PC-9 (cell line): ENCODE data around the gene AFAP1. TPM values are rescaled to one million over a fixed set of nuclear protein-coding genes. Genes with fewer than 3 reads are reported as not detected.

Experiments used
- BruUV-seq: library from RNA; stranded (reverse); fragments of 400-500 nt; replicated peaks from 2 replicates; lab custom pipeline; 2021; lab: Mats Ljungman, UMichigan
- CTCF ChIA-PET: fragments of 300-600 bp; sonication (Branson Sonifier 250); formaldehyde crosslinking; loops from one replicate; lab custom pipeline; 2022; ENCODE audit warnings: antibody characterized with exemption; lab: Charles Lee
- POLR2A ChIA-PET: fragments of 300-600 bp; sonication (Branson Sonifier 250); formaldehyde crosslinking; loops from one replicate; lab custom pipeline; 2022; ENCODE audit warnings: antibody characterized with exemption; ENCODE audit not compliant: unreplicated experiment; lab: Charles Lee
- DNase-seq, 2 experiments: peaks; one replicate each; pipeline versions ENCODE4 v3.0.0 to v3.0.0-alpha.2; 2015 to 2022; ENCODE audit warnings: mixed read lengths in 1 of 2
- H2AFZ ChIP-seq: fragments of 200-600 bp; sonication (generic); 2 replicates; pipeline ENCODE4 v1.8.1; 2017; ENCODE audit warnings: antibody characterized with exemption
- H3F3A ChIP-seq: fragments of 200-600 bp; sonication (generic); 2 replicates; pipeline ENCODE4 v1.8.1; 2017; ENCODE audit warnings: antibody characterized with exemption, mild to moderate bottlenecking, low read depth; ENCODE audit not compliant: insufficient read depth
- H3K27ac ChIP-seq: fragments of 200-600 bp; sonication (generic); 2 replicates; pipeline ENCODE4 v1.6.1; 2016; ENCODE audit warnings: mixed run types
- H3K27me3 ChIP-seq: fragments of 200-600 bp; sonication (generic); 2 replicates; pipeline ENCODE4 v1.6.1; 2016; ENCODE audit warnings: low read depth, mixed run types; ENCODE audit not compliant: insufficient read depth
- H3K36me3 ChIP-seq: fragments of 200-600 bp; sonication (generic); 2 replicates; pipeline ENCODE4 v1.6.1; 2016; ENCODE audit warnings: low read depth, mixed run types
- H3K4me1 ChIP-seq: fragments of 200-600 bp; sonication (generic); replicated peaks from 2 replicates; pipeline ENCODE4 v1.6.1; 2016; ENCODE audit warnings: mixed run types; ENCODE audit not compliant: insufficient read depth
- H3K4me2 ChIP-seq: fragments of 200-600 bp; sonication (generic); 2 replicates; pipeline ENCODE4 v1.6.1; 2017; ENCODE audit warnings: mixed run types
- H3K4me3 ChIP-seq: fragments of 200-600 bp; sonication (generic); 2 replicates; pipeline ENCODE4 v1.6.1; 2016; ENCODE audit warnings: mixed run types
- H3K79me2 ChIP-seq: fragments of 200-600 bp; sonication (generic); 2 replicates; pipeline ENCODE4 v1.6.1; 2017; ENCODE audit warnings: low read depth, mixed run types
- H3K9me2 ChIP-seq: fragments of 200-600 bp; sonication (generic); 2 replicates; pipeline ENCODE4 v1.8.1; 2017; ENCODE audit warnings: mild to moderate bottlenecking; ENCODE audit not compliant: insufficient read depth
- H3K9me3 ChIP-seq: fragments of 200-600 bp; sonication (generic); 2 replicates; pipeline ENCODE4 v1.8.1; 2016; ENCODE audit warnings: low read depth; ENCODE audit not compliant: insufficient read depth
- H4K20me1 ChIP-seq: fragments of 200-600 bp; sonication (generic); 2 replicates; pipeline ENCODE4 v1.8.1; 2017; ENCODE audit not compliant: insufficient read depth
- CTCF ChIP-seq: fragments of 200-600 bp; sonication (generic); conservative IDR thresholded peaks from 2 replicates; pipeline ENCODE4 v1.6.1; 2017; ENCODE audit warnings: mixed run types, antibody characterized with exemption, mild to moderate bottlenecking, moderate library complexity
- EZH2 ChIP-seq: fragments of 200-600 bp; sonication (generic); IDR thresholded peaks from 2 replicates; pipeline ENCODE4 v1.8.0; 2017; ENCODE audit warnings: antibody characterized with exemption, low read depth
- intact Hi-C: fragments of 100-400 bp; cut with micrococcal nuclease; formaldehyde crosslinking; loops from one replicate; pipeline ENCODE4 v1.10.0; 2022; ENCODE audit not compliant: unreplicated experiment
- total RNA-seq: library from RNA; stranded (reverse); gene quantifications from 2 replicates; pipeline ENCODE4 v1.2.3, GENCODE V29; 2021

AFAP1 gene
- total RNA-seq, 1 experiment from 2014 or later: 69.6 TPM

- Histone ChIP-seq H4K20me1 (peaks cover 22% of the 10 kb centered on the region), H3K4me2 (no peak overlapping the region), H3K36me3 (0 out of 2 replicates have a peak, but pooled peaks cover 13% of the 10 kb centered on the region), H3K9me2 (no peaks in the 10 kb centered on the region), H2AFZ (no peak overlapping the region), H3F3A (peaks cover 14% of the 10 kb centered on the region; the same call in 1 of the 2 replicates), H3K27me3 (no peaks in the 10 kb centered on the region), H3K79me2 (no peaks in the 10 kb centered on the region), H3K4me1 (no peaks in the 10 kb centered on the region), H3K27ac (no peak overlapping the region), H3K9me3 (no peaks in the 10 kb centered on the region), H3K4me3 (no peak overlapping the region)
- no peak for DNase-seq
- intact Hi-C loops: no loop called here
- no TSS peak for BruUV-seq
- TF ChIP-seq CTCF (no peak), EZH2 (no peak)
- POLR2A ChIA-PET: no interaction called here
- CTCF ChIA-PET: no interaction called here
Observed at GRCh38 chr4:7788193-7788592, 151.5 kb downstream of the AFAP1 start.

- CTCF ChIA-PET: no interaction called here
- peaks cover 25% of the 10 kb centered on the region for H4K20me1 ChIP-seq
Observed at GRCh38 chr4:7787681-7788141, 151.9 kb downstream of the AFAP1 start.

GRCh38 chr4:7787067-7787466, 152.6 kb downstream of the AFAP1 start:
- Histone ChIP-seq H3K27ac (no peak overlapping the region), H2AFZ (no peak overlapping the region), H3K9me3 (no peaks in the 10 kb centered on the region), H3F3A (peaks cover 16% of the 10 kb centered on the region; the same call in 1 of the 2 replicates), H3K4me1 (no peaks in the 10 kb centered on the region), H3K9me2 (no peaks in the 10 kb centered on the region), H3K4me2 (no peak overlapping the region), H3K79me2 (no peaks in the 10 kb centered on the region), H3K4me3 (no peak overlapping the region), H3K27me3 (no peaks in the 10 kb centered on the region), H4K20me1 (peaks cover 29% of the 10 kb centered on the region), H3K36me3 (0 out of 2 replicates have a peak, but pooled peaks cover 3% of the 10 kb centered on the region)
- no TSS peak for BruUV-seq
- ChIA-PET CTCF (no interaction called here), POLR2A (no interaction called here)
- TF ChIP-seq CTCF: no peak
- TF ChIP-seq EZH2: no peak
- intact Hi-C loops: no loop called here
- peak in 1 of 2 experiments; percentile 25 for DNase-seq

More at GRCh38 chr4:7787681-7788141, 151.9 kb downstream of the AFAP1 start:
- H3F3A ChIP-seq: peaks cover 14% of the 10 kb centered on the region; the same call in 1 of the 2 replicates
- intact Hi-C loops: no loop called here
- TF ChIP-seq CTCF (no peak), EZH2 (no peak)
- POLR2A ChIA-PET: no interaction called here
- no peaks in the 10 kb centered on the region for H3K9me3 ChIP-seq
- H3K27ac ChIP-seq: no peak overlapping the region
- no peak overlapping the region for H3K4me3 ChIP-seq
- no peaks in the 10 kb centered on the region for H3K9me2 ChIP-seq
- no peaks in the 10 kb centered on the region for H3K27me3 ChIP-seq
- no peak overlapping the region for H3K4me2 ChIP-seq
- peak in 1 of 2 experiments; percentile 17 for DNase-seq
- H2AFZ ChIP-seq: no peak overlapping the region
- H3K79me2 ChIP-seq: no peaks in the 10 kb centered on the region
- H3K4me1 ChIP-seq: no peaks in the 10 kb centered on the region
- 0 out of 2 replicates have a peak, but pooled peaks cover 10% of the 10 kb centered on the region for H3K36me3 ChIP-seq
- no TSS peak for BruUV-seq
